DND-41 (cell line): ENCODE data around the gene P3H4.
A peak's percentile ranks its signal among the peaks of the same experiment; 100 is the strongest.

Experiments
- ATAC-seq: fragments of 200-7000 bp; cut with Tn5 transposase; 3 replicates; pipeline ENCODE4 v1.9.1; 2021; ENCODE audit warnings: low read depth; ENCODE audit not compliant: insufficient read depth
- DNase-seq: peaks from one replicate; pipeline ENCODE4 v3.0.0-alpha.2; 2020
- H2AFZ ChIP-seq: 2 replicates; pipeline ENCODE4 v1.6.0; 2012; ENCODE audit warnings: low read depth, low read length
- H3K27ac ChIP-seq: 2 replicates; pipeline ENCODE4 v1.5.1; 2012; ENCODE audit warnings: low read length, inconsistent platforms
- H3K27me3 ChIP-seq: fragments of 200-600 bp; sonication (generic); 2 replicates; pipeline ENCODE4 v1.6.0; 2012; ENCODE audit warnings: low read length, mild to moderate bottlenecking, inconsistent platforms; ENCODE audit not compliant: insufficient read depth, poor library complexity
- H3K36me3 ChIP-seq: 2 replicates; pipeline ENCODE4 v1.5.1; 2012; ENCODE audit warnings: low read length, inconsistent platforms; ENCODE audit not compliant: insufficient read depth
- H3K4me1 ChIP-seq: 2 replicates; pipeline ENCODE4 v1.5.1; 2012; ENCODE audit warnings: mild to moderate bottlenecking, low read length; ENCODE audit not compliant: insufficient read depth
- H3K4me2 ChIP-seq: 2 replicates; pipeline ENCODE4 v1.6.0; 2012; ENCODE audit warnings: mild to moderate bottlenecking, moderate library complexity, low read length, inconsistent platforms; ENCODE audit not compliant: insufficient read depth
- H3K4me3 ChIP-seq, 2 experiments: fragments of 200-600 bp in 1 of 2; shearing (Covaris generic) in 1 of 2; 2 replicates each; pipeline ENCODE4 v1.5.1; 2012 to 2016; ENCODE audit warnings: inconsistent platforms in 2 of 2, low read length in 2 of 2, mild to moderate bottlenecking in 2 of 2, low read depth in 1 of 2, moderate library complexity in 1 of 2
- H3K79me2 ChIP-seq: 2 replicates; pipeline ENCODE4 v1.6.0; 2012; ENCODE audit warnings: low read length, inconsistent platforms; ENCODE audit not compliant: insufficient read depth
- H3K9ac ChIP-seq: 2 replicates; pipeline ENCODE4 v1.6.0; 2012; ENCODE audit warnings: low read depth, mild to moderate bottlenecking, inconsistent platforms, low read length, moderate library complexity
- H3K9me3 ChIP-seq: 2 replicates; pipeline ENCODE4 v1.5.1; 2012; ENCODE audit warnings: low read length, moderate library complexity, mild to moderate bottlenecking, inconsistent platforms; ENCODE audit not compliant: insufficient read depth, severe bottlenecking
- H4K20me1 ChIP-seq: 2 replicates; pipeline ENCODE4 v1.6.0; 2012; ENCODE audit warnings: low read length; ENCODE audit not compliant: insufficient read depth
- EZH2 ChIP-seq: IDR thresholded peaks from 3 replicates; pipeline ENCODE4 v1.6.1; 2012; ENCODE audit warnings: borderline replicate concordance, low read depth, mild to moderate bottlenecking, moderate library complexity, low read length, inconsistent platforms; ENCODE audit not compliant: severe bottlenecking
- TF ChIP-seq, protein P1 (sequence below): IDR thresholded peaks from 2 replicates; pipeline ENCODE4 v1.5.1; 2012; ENCODE audit warnings: borderline replicate concordance, low read length, moderate library complexity, mild to moderate bottlenecking; ENCODE audit not compliant: poor library complexity, severe bottlenecking; ENCODE audit errors: extremely low read depth

The P3H4 gene

GRCh38 chr17:41837761-41838538, 26.2 kb upstream of the P3H4 start, which contains the start of gene KLHL10:
Gene KLHL10 (plus strand): TSS chr17:41837825. CDS start chr17:41837933, 108 bp downstream.
- H3K9me3 ChIP-seq = no peaks in the 10 kb centered on the region
- H3K36me3 ChIP-seq = no peaks in the 10 kb centered on the region
- H3K27me3 ChIP-seq = no peaks in the 10 kb centered on the region
- H4K20me1 ChIP-seq = no peaks in the 10 kb centered on the region
- no peak for ATAC-seq
- no peak for DNase-seq
- peak within 1 kb of the TSS; percentile 71 for H3K4me2 ChIP-seq
- no peak within 1 kb of the TSS for H3K27ac ChIP-seq
- peak within 1 kb of the TSS in 1 of 2 experiments; percentile 60; a peak in 2 of 4 replicates for H3K4me3 ChIP-seq
- H3K4me1 ChIP-seq = peaks cover 18% of the 10 kb centered on the region
- no peaks in the 10 kb centered on the region; the same call in 1 of the 2 replicates for H3K79me2 ChIP-seq
- H2AFZ ChIP-seq = peak within 1 kb of the TSS; percentile 64
- peak within 1 kb of the TSS; percentile 64; the same call in 1 of the 2 replicates for H3K9ac ChIP-seq
- TF ChIP-seq, protein P1, sequence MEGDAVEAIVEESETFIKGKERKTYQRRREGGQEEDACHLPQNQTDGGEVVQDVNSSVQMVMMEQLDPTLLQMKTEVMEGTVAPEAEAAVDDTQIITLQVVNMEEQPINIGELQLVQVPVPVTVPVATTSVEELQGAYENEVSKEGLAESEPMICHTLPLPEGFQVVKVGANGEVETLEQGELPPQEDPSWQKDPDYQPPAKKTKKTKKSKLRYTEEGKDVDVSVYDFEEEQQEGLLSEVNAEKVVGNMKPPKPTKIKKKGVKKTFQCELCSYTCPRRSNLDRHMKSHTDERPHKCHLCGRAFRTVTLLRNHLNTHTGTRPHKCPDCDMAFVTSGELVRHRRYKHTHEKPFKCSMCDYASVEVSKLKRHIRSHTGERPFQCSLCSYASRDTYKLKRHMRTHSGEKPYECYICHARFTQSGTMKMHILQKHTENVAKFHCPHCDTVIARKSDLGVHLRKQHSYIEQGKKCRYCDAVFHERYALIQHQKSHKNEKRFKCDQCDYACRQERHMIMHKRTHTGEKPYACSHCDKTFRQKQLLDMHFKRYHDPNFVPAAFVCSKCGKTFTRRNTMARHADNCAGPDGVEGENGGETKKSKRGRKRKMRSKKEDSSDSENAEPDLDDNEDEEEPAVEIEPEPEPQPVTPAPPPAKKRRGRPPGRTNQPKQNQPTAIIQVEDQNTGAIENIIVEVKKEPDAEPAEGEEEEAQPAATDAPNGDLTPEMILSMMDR = no peak
- no peak for TF ChIP-seq EZH2

DNA sequence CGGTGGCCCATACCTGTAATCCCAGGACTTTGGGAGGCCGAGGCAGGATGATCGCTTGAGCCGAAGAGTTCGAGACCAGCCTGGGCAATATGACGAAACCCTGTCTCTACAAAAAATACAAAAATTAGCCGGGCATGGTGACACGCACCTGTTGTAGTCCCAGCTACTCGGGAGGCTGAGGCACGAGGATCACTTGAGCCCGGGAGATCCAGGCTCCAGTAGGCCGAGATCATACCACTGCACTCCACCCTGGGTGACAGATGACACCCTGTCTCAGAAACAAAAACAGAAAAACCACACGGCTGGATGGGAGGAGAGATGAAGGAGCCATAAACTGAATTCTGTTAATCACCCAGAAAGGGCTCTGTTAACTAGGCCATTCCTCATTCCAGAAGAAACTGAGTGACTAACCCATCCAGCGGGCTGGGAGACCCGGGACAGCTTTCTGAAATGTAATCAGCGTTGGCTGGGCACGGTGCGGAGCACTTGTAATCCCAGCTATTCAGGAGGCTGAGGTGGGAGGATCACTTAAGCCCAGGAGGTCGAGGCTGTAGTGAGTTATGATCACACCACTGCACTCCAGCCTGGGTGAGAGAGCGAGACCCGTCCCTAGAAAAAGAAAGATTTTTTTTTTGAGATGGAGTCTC, 24.9 kb upstream of the P3H4 start:
- Histone ChIP-seq H3K79me2 (no peaks in the 10 kb centered on the region; the same call in 1 of the 2 replicates), H3K27ac (0 out of 2 replicates have a peak overlapping the region, but pooled peaks have one; percentile 27), H3K36me3 (no peaks in the 10 kb centered on the region), H3K9ac (peak overlapping the region; percentile 64), H3K4me2 (peak overlapping the region; percentile 71), H3K4me3 (peak overlapping the region in 1 of 2 experiments; percentile 60; a peak in 2 of 4 replicates), H3K4me1 (peaks cover 18% of the 10 kb centered on the region), H3K27me3 (no peaks in the 10 kb centered on the region), H2AFZ (peak overlapping the region; percentile 64), H3K9me3 (no peaks in the 10 kb centered on the region), H4K20me1 (no peaks in the 10 kb centered on the region)
- ATAC-seq = no peak
- TF ChIP-seq, protein P1 = no peak
- TF ChIP-seq EZH2 = no peak
- DNase-seq = no peak

DNA sequence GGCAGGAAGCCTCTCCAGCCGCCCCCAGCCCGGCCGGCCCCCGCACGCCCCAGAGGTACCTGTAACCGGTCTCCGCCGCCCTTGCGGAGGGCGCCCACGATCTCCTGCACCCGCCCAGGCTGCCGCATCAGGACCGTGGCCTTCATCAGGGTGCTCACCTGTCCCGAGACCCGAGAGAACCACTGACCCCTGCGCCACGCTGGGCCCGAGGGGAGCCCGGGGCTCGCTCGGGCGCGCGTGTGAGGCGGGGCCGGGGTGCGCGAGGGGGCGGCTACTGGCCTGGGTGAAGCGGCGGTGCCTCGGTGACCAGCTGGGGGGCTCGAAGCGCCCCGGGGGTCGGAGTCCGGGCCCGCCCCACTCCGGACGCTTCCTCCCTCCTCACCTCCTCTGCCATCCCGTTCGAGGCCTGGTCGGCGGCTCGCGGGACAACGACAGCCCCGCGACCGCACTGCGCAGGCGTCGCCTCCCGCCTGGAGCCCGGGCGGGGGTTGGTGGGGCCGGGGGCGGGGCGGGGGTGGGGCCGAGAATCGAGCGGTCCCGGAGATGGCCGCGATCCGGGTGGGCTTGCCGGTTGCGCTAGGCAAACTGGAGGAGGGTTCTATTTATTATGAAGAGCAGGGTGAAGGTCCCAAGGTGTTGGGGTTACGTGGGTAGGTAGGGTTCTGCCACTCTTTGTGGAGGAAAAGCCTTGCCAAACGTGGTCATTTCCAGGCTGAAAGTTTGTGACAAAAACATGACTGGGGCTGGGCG, 24.2 kb upstream of the P3H4 start, which contains the start of gene NT5C3B:
TSS of gene NT5C3B (minus strand) at position 433 of the 750 bp plus-strand sequence. CDS start at position 394, 39 bp downstream.
- peak within 1 kb of the TSS; percentile 47; the same call in 1 of the 2 replicates for H3K27ac ChIP-seq
- no peaks in the 10 kb centered on the region for H4K20me1 ChIP-seq
- DNase-seq = peak; percentile 59
- H3K79me2 ChIP-seq = no peaks in the 10 kb centered on the region; the same call in 1 of the 2 replicates
- H2AFZ ChIP-seq = peak within 1 kb of the TSS; percentile 84
- no peaks in the 10 kb centered on the region for H3K27me3 ChIP-seq
- H3K9me3 ChIP-seq = no peaks in the 10 kb centered on the region
- H3K4me3 ChIP-seq = peak within 1 kb of the TSS; percentile 33 to 60; a peak in 3 of 4 replicates
- TF ChIP-seq, protein P1 = no peak
- TF ChIP-seq EZH2 = no peak
- peak within 1 kb of the TSS; percentile 71 for H3K4me2 ChIP-seq
- H3K9ac ChIP-seq = peak within 1 kb of the TSS; percentile 64
- ATAC-seq = peak; percentile 86
- H3K36me3 ChIP-seq = no peaks in the 10 kb centered on the region
- peaks cover 18% of the 10 kb centered on the region for H3K4me1 ChIP-seq
